Measurements from ENCODE around the gene COX8A. TPM values are rescaled to one million over a fixed set of nuclear protein-coding genes. Genes with fewer than 3 reads are reported as not detected.
"Not testable (repeated sequence)": the region's sequence is repeated elsewhere in the genome, so short reads cannot be mapped to it uniquely, and the experiment has no call there.

The COX8A gene, protein sequence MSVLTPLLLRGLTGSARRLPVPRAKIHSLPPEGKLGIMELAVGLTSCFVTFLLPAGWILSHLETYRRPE
- total RNA-seq (2014; rRNA removed; shearing (Covaris generic)), result 875 and 1,019 TPM in 2 replicates

- peak; percentile 100 for DNase-seq (ENCODE audit: low read depth)
Observed at GRCh38 chr11:63974259-63975143, at the start of gene COX8A. Gene COX8A, plus strand, starts transcription at chr11:63974620. Its CDS starts 61 bp downstream, at chr11:63974681.

DNA sequence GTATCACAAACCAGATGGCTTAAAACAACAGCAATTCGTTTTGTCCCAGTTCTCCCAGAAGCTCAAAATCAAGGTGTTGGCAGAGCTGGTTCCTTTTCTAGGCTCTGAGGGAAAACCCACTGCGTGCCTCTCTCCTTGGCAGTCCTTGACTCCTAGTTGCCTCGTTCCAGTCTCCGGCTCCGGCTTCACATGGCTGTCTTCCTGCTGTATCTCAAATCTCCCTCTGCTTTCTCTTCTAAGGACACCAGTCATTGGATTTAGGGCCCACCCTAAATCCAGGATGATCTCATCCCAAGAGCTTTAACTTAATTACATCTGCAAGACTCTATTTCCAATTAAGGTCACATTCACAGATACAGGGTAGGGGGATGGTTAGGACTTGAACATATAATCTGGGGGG is 44.8 kb upstream of the COX8A start:
- DNase-seq (ENCODE audit: low read depth), result no peak

- no peak for DNase-seq (ENCODE audit: low read depth)
Observed at GRCh38 chr11:63931045-63931444, 43.4 kb upstream of the COX8A start.

- no peak for DNase-seq (ENCODE audit: low read depth)
Observed at GRCh38 chr11:63931876-63932275, 42.5 kb upstream of the COX8A start.

- peak; percentile 64 for DNase-seq (ENCODE audit: low read depth)
Observed at GRCh38 chr11:63933459-63933858, 41.0 kb upstream of the COX8A start.

GRCh38 chr11:63937713-63938478 is 36.5 kb upstream of the COX8A start:
- DNase-seq (ENCODE audit: low read depth), result no peak

DNA sequence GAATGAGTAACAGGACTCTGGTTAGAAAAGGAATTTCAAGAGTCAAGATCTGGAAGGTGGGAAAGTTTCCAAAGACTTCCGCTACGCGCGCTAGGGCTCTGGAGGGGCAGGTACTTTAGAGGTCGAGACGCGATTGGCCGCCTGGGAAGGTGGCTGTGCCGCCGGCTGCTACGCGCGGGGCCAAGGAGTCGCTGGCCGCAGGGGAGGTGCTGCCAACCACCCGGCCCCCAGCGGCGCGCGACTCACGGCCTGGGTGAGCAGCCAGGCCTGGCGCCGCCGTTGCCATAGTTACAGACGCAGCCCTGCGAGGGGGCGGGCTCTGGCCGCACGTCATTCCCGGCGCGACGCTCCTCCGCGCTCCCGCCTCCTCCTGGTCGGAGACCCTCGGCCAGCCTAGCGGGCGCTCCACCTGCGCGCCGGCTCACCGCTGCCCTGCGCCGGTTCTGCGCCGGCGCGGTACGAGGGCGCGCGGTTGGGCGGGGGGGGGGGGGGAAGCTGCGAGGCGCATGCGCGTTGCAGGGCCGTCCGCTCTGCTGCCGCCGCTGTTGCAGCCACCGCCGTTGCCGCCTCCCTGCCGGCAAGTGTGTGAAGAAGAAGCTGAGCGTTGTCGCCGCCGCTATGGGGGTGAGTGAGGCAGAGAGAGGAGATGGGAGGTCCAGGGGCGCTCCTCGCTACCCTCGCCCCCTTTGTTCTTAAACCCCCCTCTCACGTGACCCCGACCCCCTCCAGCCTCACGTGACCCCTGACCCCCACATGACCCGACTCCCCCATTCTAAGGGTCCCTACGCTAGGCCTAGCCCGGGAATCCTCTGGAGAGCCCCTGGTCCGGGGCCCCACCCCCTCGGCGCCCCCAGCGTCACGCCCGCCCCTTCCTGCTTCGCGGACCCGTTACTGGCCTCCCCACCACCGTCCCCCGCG is 35.7 kb upstream of the COX8A start, which contains the start of gene NAA40:
TSS of gene NAA40 (plus strand) at position 524 of the 918 bp plus-strand sequence. CDS start at position 619, 95 bp downstream.
- peak; percentile 98 for DNase-seq (ENCODE audit: low read depth)

GRCh38 chr11:63939397-63939891 is 35.0 kb upstream of the COX8A start:
- DNase-seq (ENCODE audit: low read depth), result peak; percentile 37

DNA sequence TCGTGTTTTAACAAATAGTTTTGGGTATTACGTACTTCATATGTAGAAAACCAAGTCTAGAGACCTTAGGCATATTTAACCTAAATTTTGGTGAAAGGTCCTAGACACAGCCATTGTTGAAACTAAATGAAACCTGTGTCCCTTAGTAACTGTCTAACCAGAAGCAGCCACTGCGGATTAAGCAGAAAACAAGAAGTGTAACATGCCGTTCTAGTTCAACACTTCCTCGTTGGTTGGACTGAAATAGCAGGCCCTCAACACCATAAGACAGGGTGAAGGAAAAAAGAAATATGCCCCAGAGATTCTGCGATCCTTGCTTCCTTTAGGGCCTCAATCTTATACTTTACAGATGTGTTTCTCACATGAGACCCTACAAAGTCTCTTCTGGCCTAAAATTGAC is 33.6 kb upstream of the COX8A start:
- DNase-seq (ENCODE audit: low read depth), result no peak

DNA sequence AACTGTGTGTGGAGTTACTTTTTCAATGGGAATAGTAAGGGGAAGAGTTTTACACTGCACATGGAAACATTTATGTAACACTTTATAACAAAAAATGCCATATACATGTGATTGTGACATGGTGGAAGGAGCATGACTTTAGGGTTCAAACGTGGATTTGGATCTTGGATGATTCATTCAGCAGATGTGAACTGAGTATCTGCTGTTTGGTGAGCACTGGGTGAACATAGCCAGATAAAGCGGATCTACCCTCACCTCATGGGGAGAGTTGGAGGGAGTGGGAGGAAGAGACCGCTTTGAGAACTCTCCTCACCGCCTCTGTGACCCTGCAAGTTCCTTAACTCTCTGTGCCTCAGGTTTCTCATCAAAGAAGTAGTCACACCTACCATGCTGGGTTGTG is 32.5 kb upstream of the COX8A start:
- DNase-seq (ENCODE audit: low read depth), result no peak

DNA sequence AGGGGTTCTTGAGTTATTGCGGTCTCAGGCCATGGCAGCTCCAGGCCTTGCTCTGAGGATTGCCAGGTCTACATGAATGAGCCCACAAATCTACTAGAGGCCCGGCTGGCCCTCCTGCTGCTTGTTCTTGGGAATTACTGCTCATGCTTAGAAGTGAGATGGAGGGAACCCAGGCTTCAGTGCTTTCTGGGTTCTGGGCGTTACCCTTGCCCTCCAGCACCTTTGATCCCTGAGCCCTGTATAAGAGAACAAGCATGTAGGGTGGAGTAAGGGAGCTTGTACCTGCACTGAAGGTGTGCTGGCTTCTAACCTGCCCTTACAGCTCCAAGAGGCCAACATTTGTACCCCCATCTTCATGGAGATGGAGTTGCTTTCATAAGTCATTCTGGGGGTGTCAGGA is 31.6 kb upstream of the COX8A start:
- no peak for DNase-seq (ENCODE audit: low read depth)

DNA sequence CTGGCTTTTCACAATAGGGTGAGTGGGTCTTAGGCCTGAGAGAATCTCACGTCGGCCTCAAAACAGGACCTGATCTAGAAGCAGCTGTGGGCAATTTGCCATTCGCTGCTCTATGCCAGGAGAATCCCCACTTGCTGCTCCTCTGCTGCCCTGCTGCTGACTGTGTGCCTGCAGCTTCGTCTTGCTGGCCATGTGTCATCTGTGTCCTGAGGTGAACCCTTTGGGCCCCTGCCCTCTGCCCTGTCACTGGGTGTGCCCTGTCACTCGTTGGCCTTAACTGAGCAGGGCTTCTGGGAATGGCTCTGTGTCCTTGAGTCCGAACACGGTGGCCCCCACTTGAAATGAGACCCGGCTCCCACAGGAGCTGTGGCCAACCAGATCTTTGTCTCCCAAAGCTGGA is 29.4 kb upstream of the COX8A start:
- DNase-seq (ENCODE audit: low read depth), result no peak

GRCh38 chr11:63945477-63946163 is 28.8 kb upstream of the COX8A start:
- DNase-seq (ENCODE audit: low read depth), result peak; percentile 70

- DNase-seq (ENCODE audit: low read depth), result no peak
Observed at GRCh38 chr11:63951779-63952536, 22.5 kb upstream of the COX8A start.

DNA sequence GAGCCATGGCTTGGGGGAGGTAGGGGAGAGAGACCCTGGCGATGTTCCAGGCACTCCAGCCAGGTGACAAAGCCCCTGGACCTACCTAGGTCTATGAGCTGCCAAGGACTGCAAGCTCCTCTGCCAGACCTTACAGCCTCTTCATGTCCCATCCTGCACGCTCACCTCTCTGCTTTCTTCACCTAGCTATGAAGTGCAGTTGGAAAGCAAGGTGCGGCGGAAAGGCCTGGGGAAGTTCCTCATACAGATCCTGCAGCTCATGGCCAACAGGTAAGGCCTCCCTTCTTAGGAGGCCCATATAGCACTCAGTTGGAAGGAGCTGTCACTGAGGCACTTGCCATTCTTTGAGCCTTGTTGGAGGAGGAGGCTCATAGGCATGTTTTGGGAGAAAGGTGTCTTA is 21.9 kb upstream of the COX8A start:
- no peak for DNase-seq (ENCODE audit: low read depth)

GRCh38 chr11:63958008-63958407 is 16.4 kb upstream of the COX8A start:
- no peak for DNase-seq (ENCODE audit: low read depth)

GRCh38 chr11:63961608-63962412 is 12.6 kb upstream of the COX8A start:
- DNase-seq (ENCODE audit: low read depth), result peak; percentile 26

GRCh38 chr11:63963895-63964294 is 10.5 kb upstream of the COX8A start:
- not testable (repeated sequence) for DNase-seq (ENCODE audit: low read depth)

DNA sequence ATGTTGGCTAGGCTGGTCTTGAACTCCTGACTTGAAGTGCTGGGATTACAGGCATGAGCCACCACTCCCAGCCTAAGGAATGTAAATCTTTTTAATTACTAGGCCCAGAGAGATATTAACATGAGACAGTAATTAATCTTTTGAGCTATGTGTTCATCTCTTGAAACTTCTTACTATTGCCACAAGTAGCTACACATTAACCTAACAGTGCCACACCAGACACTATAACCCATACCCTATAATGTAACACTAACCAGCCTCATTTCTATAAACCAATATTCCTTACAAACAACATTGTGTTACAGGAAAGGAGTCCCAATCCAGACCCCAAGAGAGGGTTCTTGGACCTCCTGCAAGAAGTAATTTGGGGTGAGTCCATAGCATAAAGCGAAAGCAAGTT is 8.0 kb upstream of the COX8A start:
- DNase-seq (ENCODE audit: low read depth), result no peak

Measured in M059J (cell line).